Measurements from ENCODE around the gene PKHD1.

- TF ChIP-seq CTCF (IDR thresholded peaks at IDR 0.05) (peak in 6 of 7 experiments; percentile 57 to 80 (median 61)), POLR2A (IDR thresholded peaks at IDR 0.05) (no peak)
Measured at GRCh38 chr6:51855310-51856082, 231.9 kb downstream of the PKHD1 start.

All from body of pancreas (tissue), 4 donors.